ENCODE results near the gene TOP2B.

DNA sequence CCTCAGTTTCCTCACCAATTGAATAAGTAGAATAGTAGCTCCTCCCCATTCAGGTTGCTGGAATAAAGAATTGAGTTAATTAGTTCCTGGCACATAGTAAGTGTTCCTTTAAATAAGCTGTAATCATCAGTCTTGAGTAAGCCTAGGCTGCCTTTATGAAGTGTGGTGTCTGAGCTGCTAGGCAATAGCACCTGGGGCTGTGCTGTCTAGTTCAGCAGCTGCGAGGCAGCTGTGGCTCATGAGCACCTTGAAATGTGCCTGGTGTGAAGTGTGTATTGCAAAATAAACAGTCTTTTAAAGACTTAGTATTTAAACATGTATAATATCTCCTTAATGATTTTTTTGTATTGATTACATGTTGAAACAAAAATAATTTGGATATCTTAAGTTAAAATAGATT, 77.6 kb downstream of the TOP2B start:
- TF ChIP-seq, protein P1, sequence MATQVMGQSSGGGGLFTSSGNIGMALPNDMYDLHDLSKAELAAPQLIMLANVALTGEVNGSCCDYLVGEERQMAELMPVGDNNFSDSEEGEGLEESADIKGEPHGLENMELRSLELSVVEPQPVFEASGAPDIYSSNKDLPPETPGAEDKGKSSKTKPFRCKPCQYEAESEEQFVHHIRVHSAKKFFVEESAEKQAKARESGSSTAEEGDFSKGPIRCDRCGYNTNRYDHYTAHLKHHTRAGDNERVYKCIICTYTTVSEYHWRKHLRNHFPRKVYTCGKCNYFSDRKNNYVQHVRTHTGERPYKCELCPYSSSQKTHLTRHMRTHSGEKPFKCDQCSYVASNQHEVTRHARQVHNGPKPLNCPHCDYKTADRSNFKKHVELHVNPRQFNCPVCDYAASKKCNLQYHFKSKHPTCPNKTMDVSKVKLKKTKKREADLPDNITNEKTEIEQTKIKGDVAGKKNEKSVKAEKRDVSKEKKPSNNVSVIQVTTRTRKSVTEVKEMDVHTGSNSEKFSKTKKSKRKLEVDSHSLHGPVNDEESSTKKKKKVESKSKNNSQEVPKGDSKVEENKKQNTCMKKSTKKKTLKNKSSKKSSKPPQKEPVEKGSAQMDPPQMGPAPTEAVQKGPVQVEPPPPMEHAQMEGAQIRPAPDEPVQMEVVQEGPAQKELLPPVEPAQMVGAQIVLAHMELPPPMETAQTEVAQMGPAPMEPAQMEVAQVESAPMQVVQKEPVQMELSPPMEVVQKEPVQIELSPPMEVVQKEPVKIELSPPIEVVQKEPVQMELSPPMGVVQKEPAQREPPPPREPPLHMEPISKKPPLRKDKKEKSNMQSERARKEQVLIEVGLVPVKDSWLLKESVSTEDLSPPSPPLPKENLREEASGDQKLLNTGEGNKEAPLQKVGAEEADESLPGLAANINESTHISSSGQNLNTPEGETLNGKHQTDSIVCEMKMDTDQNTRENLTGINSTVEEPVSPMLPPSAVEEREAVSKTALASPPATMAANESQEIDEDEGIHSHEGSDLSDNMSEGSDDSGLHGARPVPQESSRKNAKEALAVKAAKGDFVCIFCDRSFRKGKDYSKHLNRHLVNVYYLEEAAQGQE (IDR thresholded peaks at IDR 0.05; ENCODE audit: insufficient read depth in 1 of 2, low read depth in 2 of 2, low read length in 1 of 2), result no peak
- TF ChIP-seq, protein P2, sequence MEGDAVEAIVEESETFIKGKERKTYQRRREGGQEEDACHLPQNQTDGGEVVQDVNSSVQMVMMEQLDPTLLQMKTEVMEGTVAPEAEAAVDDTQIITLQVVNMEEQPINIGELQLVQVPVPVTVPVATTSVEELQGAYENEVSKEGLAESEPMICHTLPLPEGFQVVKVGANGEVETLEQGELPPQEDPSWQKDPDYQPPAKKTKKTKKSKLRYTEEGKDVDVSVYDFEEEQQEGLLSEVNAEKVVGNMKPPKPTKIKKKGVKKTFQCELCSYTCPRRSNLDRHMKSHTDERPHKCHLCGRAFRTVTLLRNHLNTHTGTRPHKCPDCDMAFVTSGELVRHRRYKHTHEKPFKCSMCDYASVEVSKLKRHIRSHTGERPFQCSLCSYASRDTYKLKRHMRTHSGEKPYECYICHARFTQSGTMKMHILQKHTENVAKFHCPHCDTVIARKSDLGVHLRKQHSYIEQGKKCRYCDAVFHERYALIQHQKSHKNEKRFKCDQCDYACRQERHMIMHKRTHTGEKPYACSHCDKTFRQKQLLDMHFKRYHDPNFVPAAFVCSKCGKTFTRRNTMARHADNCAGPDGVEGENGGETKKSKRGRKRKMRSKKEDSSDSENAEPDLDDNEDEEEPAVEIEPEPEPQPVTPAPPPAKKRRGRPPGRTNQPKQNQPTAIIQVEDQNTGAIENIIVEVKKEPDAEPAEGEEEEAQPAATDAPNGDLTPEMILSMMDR (IDR thresholded peaks at IDR 0.05), result no peak
- no peak for TF ChIP-seq POLR2AphosphoS5 (IDR thresholded peaks at IDR 0.05; ENCODE audit: low read depth, low read length)
- TF ChIP-seq SIN3A (IDR thresholded peaks at IDR 0.05; ENCODE audit: borderline replicate concordance, insufficient read depth, low read depth, low read length), result no peak

Measured in Panc1 (cell line).